MM.1S (cell line): ENCODE data around the gene DNAJA1.

Experiments
- DNase-seq: peaks from one replicate; pipeline ENCODE4 v3.0.0-alpha.2; 2015
- H2AFZ ChIP-seq: fragments of 300-600 bp; sonication (generic); 2 replicates; pipeline ENCODE4 v1.6.0; 2016; ENCODE audit warnings: antibody characterized with exemption, low read length
- H3F3A ChIP-seq: fragments of 300-600 bp; sonication (generic); 2 replicates; pipeline ENCODE4 v1.6.1; 2016; ENCODE audit warnings: mild to moderate bottlenecking, antibody characterized with exemption, low read length, moderate library complexity, mixed read lengths; ENCODE audit not compliant: insufficient read depth
- H3K27ac ChIP-seq: fragments of 300-600 bp; sonication (generic); 2 replicates; pipeline ENCODE4 v1.5.1; 2016; ENCODE audit warnings: mild to moderate bottlenecking, low read length
- H3K27me3 ChIP-seq: fragments of 300-600 bp; sonication (generic); replicated peaks from 2 replicates; pipeline ENCODE4 v1.6.0; 2016; ENCODE audit warnings: low read length; ENCODE audit not compliant: insufficient read depth
- H3K36me3 ChIP-seq: fragments of 300-600 bp; sonication (generic); replicated peaks from 2 replicates; pipeline ENCODE4 v1.6.1; 2016; ENCODE audit warnings: mild to moderate bottlenecking, low read length, mixed read lengths; ENCODE audit not compliant: insufficient read depth
- H3K4me1 ChIP-seq: fragments of 300-600 bp; sonication (generic); 2 replicates; pipeline ENCODE4 v1.6.1; 2016; ENCODE audit warnings: low read length, mixed read lengths
- H3K4me2 ChIP-seq: fragments of 300-600 bp; sonication (generic); 2 replicates; pipeline ENCODE4 v1.6.0; 2016; ENCODE audit warnings: low read depth, low read length
- H3K4me3 ChIP-seq: fragments of 300-600 bp; sonication (generic); 2 replicates; pipeline ENCODE4 v1.5.1; 2016; ENCODE audit warnings: low read length, mixed read lengths
- H3K79me2 ChIP-seq: fragments of 300-600 bp; sonication (generic); 2 replicates; pipeline ENCODE4 v1.6.1; 2016; ENCODE audit warnings: mixed run types, low read length, mixed read lengths
- H3K9ac ChIP-seq: fragments of 300-600 bp; sonication (generic); 2 replicates; pipeline ENCODE4 v1.6.1; 2016; ENCODE audit warnings: low read length, mixed read lengths
- H3K9me2 ChIP-seq: fragments of 300-600 bp; sonication (generic); replicated peaks from 2 replicates; pipeline ENCODE4 v1.6.1; 2016; ENCODE audit warnings: mild to moderate bottlenecking, low read length, mixed read lengths; ENCODE audit not compliant: insufficient read depth
- H3K9me3 ChIP-seq: fragments of 300-600 bp; sonication (generic); replicated peaks from 2 replicates; pipeline ENCODE4 v1.6.1; 2016; ENCODE audit warnings: mild to moderate bottlenecking, low read length, mixed read lengths; ENCODE audit not compliant: insufficient read depth
- H4K20me1 ChIP-seq: fragments of 300-600 bp; sonication (generic); 2 replicates; pipeline ENCODE4 v1.6.1; 2016; ENCODE audit warnings: mild to moderate bottlenecking, low read length, moderate library complexity, mixed read lengths; ENCODE audit not compliant: insufficient read depth
- CTCF ChIP-seq: fragments of 300-600 bp; sonication (generic); IDR thresholded peaks from 2 replicates; pipeline ENCODE4 v1.5.1; 2016; ENCODE audit warnings: antibody characterized with exemption, low read length, mixed read lengths
- EZH2 ChIP-seq: fragments of 300-600 bp; sonication (generic); optimal IDR thresholded peaks from 2 replicates; pipeline ENCODE3; 2017; ENCODE audit warnings: low read depth, mild to moderate bottlenecking, antibody characterized with exemption, low read length, mixed read lengths
- EZH2phosphoT487 ChIP-seq: fragments of 300-600 bp; sonication (generic); IDR thresholded peaks from 2 replicates; pipeline ENCODE4 v1.6.1; 2018; ENCODE audit warnings: antibody characterized with exemption, low read length

Gene DNAJA1

GRCh38 chr9:33042473-33042872, 17.4 kb downstream of the DNAJA1 start:
- Histone ChIP-seq H3K27me3 (no peaks in the 10 kb centered on the region), H3K79me2 (peaks cover 4% of the 10 kb centered on the region; the same call in 1 of the 2 replicates), H3K4me3 (no peak overlapping the region), H3F3A (peaks cover 47% of the 10 kb centered on the region), H3K9ac (no peak overlapping the region), H3K9me3 (no peaks in the 10 kb centered on the region), H3K4me1 (no peaks in the 10 kb centered on the region), H3K9me2 (no peaks in the 10 kb centered on the region), H2AFZ (no peak overlapping the region), H4K20me1 (0 out of 2 replicates have a peak, but pooled peaks cover 4% of the 10 kb centered on the region), H3K36me3 (peaks cover 8% of the 10 kb centered on the region), H3K4me2 (no peak overlapping the region), H3K27ac (no peak overlapping the region)
- TF ChIP-seq CTCF (no peak), EZH2 (no peak), EZH2phosphoT487 (no peak)
- no peak for DNase-seq

GRCh38 chr9:33043671-33044070, 18.6 kb downstream of the DNAJA1 start:
- 0 out of 2 replicates have a peak, but pooled peaks cover 2% of the 10 kb centered on the region for H4K20me1 ChIP-seq
- H3K27me3 ChIP-seq: no peaks in the 10 kb centered on the region
- no peak overlapping the region for H3K9ac ChIP-seq
- no peak for TF ChIP-seq EZH2
- peak overlapping the region; percentile 45; the same call in 1 of the 2 replicates for H3K4me3 ChIP-seq
- peak overlapping the region; percentile 37; the same call in 1 of the 2 replicates for H3K4me2 ChIP-seq
- DNase-seq: no peak
- no peaks in the 10 kb centered on the region for H3K9me3 ChIP-seq
- no peaks in the 10 kb centered on the region for H3K4me1 ChIP-seq
- no peak overlapping the region for H3K27ac ChIP-seq
- H3F3A ChIP-seq: peaks cover 42% of the 10 kb centered on the region
- H3K9me2 ChIP-seq: no peaks in the 10 kb centered on the region
- H2AFZ ChIP-seq: no peak overlapping the region
- H3K36me3 ChIP-seq: peaks cover 2% of the 10 kb centered on the region; the same call in 1 of the 2 replicates
- H3K79me2 ChIP-seq: no peaks in the 10 kb centered on the region

- Histone ChIP-seq H3K27me3 (no peaks in the 10 kb centered on the region), H3K9me3 (no peaks in the 10 kb centered on the region), H4K20me1 (no peaks in the 10 kb centered on the region), H3K4me2 (peak overlapping the region; percentile 37; the same call in 1 of the 2 replicates), H3F3A (peaks cover 37% of the 10 kb centered on the region), H3K9me2 (no peaks in the 10 kb centered on the region), H3K36me3 (no peaks in the 10 kb centered on the region; the same call in 1 of the 2 replicates), H3K79me2 (no peaks in the 10 kb centered on the region), H3K4me3 (peak overlapping the region; percentile 45), H3K27ac (no peak overlapping the region), H3K9ac (peak overlapping the region; percentile 36; the same call in 1 of the 2 replicates), H2AFZ (peak overlapping the region; percentile 9; the same call in 1 of the 2 replicates), H3K4me1 (no peaks in the 10 kb centered on the region)
- TF ChIP-seq EZH2: no peak
- no peak for TF ChIP-seq EZH2phosphoT487
- no peak for TF ChIP-seq CTCF
- DNase-seq: no peak
Measured at GRCh38 chr9:33044162-33044673, 19.1 kb downstream of the DNAJA1 start.

- Histone ChIP-seq H4K20me1 (no peaks in the 10 kb centered on the region), H3F3A (peaks cover 34% of the 10 kb centered on the region), H3K4me2 (peak overlapping the region; percentile 37; the same call in 1 of the 2 replicates), H3K27ac (no peak overlapping the region), H3K36me3 (no peaks in the 10 kb centered on the region; the same call in 1 of the 2 replicates), H3K79me2 (no peaks in the 10 kb centered on the region), H2AFZ (peak overlapping the region; percentile 9; the same call in 1 of the 2 replicates), H3K9ac (no peak overlapping the region), H3K27me3 (no peaks in the 10 kb centered on the region), H3K4me1 (no peaks in the 10 kb centered on the region), H3K9me3 (no peaks in the 10 kb centered on the region), H3K4me3 (peak overlapping the region; percentile 45; the same call in 1 of the 2 replicates), H3K9me2 (no peaks in the 10 kb centered on the region)
- DNase-seq: no peak
- no peak for TF ChIP-seq CTCF
- TF ChIP-seq EZH2phosphoT487: no peak
- no peak for TF ChIP-seq EZH2
Measured at GRCh38 chr9:33044677-33045282, 19.7 kb downstream of the DNAJA1 start.
